GM19023 (cell line): ENCODE measurements around the gene OARD1.

Source experiments
- ATAC-seq: cut with Tn5 transposase; IDR thresholded peaks from one replicate; pipeline ENCODE4 v1.9.1; 2021; ENCODE audit warnings: mild to moderate bottlenecking, moderate library complexity; ENCODE audit not compliant: unreplicated experiment

OARD1 gene

DNA sequence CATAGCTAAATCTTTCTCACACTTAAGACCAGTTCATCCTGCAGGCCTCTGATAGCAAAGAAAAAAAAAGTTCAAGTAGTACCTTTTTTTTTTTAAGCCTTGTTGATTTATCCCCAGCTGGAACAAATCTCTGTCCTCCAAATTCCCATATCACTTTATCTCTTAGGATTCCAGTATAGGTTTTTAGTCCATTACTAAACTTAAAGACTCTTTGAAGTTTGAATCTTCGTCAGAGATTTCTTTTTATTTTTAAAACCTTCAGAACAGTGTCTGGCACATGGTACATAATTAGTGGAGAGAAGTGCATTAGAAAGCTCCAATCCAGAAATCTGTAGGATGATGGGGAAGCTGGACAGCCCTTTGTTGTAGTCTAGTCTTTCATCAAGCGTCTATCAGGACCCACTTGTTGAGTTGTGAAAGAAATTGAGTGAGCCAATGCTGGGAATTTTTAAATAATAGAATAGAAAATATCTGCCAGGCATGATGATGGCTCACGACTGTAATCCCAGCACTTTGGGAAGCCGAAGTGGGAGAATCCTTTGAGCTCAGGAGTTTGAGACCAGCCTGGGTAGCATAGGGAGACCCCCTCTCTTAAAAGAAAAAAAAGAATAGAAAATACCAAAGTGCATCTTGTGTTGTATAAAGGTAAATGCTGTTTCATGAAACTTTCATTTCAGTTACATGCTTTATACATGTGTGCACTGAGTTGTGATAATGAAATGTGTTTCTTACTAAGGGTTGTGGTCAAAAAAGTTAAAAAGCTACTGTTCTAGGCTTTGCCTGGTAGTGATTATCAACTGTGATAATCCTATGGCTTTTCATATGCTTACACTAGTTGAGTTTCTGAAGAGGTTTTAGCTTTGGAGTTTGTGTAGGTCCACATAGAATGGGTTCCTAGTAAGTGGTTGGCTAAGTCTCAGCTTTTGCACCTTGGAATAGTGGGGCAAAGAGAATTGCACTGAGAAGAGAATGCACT, 3.8 kb upstream of the OARD1 start:
- no peak for ATAC-seq

- no peak for ATAC-seq
These were observed 2.7 kb upstream of the OARD1 start for GRCh38 chr6:41074692-41075436.

DNA sequence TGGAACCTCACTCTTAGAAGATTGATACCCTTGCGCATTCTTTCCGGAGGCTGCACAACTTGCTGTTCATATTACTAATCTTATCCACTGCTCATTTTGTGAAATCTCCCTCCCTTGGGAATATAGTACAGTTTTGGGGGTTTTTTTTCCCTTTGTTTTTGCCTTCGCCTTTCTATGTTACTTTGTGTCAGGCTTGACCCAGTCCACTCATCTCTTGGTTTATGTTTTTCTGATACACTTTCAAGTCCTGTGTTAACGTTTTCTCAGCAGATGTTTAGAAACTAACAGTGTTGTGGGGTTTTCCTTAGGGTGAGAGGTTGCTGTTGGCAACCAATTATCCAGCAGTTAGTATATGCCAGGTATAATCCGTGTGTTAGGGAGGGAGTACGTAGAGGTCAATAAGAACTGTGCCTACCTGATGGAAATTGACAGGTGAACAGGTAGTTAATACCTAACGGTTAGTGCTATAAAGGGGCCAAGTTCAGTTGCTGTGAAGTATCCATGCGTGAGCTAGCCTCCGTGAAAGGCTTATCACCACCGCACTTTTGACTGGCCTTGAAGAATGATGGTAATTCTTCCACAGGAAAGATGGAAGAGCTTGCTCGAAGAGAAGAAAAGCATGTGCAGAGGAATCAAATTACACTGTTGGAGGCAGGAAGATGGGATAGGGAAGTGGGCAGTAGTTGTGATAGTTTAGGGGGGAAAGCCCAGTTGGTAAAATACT, 2.0 kb upstream of the OARD1 start:
- no peak for ATAC-seq

- peak; percentile 36 for ATAC-seq
These were observed 1.2 kb upstream of the OARD1 start for GRCh38 chr6:41073203-41073967.

DNA sequence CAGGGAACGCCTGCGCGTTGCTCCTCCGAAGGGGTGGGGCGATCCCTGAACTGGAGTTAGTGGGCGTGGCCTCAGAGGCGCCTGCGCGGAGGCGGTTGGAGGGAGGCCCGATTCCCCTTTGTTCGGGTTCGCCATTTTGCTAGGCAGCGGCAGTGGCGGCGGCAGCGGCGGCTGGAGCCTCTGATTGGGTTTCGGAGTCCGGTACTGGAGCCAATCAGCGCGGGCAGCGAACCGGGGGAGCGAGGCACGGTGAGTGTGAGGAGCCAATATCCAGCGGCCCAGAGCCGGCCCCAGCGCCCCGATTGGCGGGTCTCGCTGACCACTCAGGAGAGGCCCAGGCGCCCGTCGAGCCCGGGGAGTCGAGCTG, 663 bp upstream of the OARD1 start, which contains the start of gene NFYA:
TSS of gene NFYA (plus strand) at position 139 of the 367 bp plus-strand sequence. CDS start 6,116 bp downstream, outside the sequence.
- peak; percentile 61 for ATAC-seq

GRCh38 chr6:41071501-41071922, 644 bp downstream of the OARD1 start:
- no peak for ATAC-seq

DNA sequence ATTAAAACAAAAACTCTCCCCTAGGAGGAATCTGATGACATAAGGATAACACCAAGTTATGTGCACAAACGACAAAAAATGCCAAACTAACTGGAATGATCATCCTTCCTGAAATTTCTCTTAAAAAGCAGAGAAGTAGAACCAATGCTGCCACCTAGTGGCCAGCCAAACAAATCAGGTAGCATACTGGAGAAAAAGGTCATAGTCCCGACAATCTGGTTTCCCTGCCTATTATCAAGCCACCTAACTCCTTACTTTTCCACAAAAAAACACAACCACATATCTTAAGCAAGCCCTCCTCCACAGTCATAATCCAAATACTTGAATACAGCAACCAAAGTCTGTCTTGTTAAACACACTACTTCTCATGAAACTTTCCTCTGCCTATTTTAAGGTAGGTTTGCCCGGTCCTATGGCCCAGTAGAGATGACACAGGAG, 5.3 kb downstream of the OARD1 start:
- no peak for ATAC-seq

- no peak for ATAC-seq
These were observed 6.6 kb downstream of the OARD1 start for GRCh38 chr6:41065550-41066026.

DNA sequence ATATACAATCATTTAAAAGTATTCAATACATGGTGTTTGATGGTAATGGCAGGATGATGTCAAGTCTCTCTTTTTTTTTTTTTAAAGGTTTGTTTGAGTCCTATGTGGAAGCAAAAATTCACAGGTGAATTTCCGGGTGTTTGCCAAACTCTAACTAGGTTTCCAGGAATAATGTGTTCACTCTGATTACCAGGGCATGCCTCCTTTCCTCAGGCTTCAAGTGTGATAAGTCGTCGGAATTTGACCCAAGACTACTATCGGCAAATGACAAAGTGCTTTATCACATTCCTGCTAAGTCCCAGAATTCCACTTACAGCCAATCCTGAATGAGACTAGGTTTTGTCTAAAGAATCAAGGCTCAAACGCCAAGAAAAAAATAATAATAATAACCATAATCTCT, 7.3 kb downstream of the OARD1 start:
- ATAC-seq: no peak

DNA sequence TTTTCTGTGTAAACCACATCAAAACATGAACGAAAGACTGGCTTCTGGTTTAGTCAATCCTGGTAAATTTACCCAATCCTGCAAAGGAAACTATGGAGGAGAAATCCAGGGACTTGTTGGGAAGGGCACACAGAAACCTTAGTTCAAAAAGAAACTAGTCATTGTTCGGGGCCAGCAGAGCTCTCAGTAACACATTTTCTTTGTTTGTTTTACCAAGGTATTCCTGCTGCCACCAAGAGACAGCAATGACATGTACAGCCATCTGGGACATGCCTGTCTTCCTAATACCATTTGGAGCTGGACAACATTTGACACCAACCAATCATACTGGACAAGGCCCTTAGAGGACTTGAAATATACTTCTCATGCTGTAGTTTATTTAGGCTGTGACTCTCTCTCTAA, 8.3 kb downstream of the OARD1 start:
- no peak for ATAC-seq

DNA sequence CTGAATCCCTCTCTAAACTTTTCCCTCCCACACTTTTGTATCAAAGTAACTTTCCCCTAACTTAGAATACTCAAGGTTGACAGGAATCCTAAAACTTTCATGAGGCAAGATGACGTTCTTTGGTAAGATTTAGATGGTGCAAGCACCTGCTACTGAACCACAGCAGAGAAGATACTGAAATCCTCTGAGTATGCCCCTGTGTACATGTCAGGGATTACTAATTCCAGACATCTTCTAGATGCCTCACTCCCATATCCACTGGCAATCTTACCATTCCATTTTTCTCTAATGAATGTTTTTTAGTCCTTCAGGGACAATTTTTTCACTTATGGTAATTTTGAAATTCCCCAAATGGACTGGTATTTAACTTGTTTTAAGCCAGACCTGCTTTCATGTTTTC, 10.1 kb downstream of the OARD1 start:
- ATAC-seq: no peak

DNA sequence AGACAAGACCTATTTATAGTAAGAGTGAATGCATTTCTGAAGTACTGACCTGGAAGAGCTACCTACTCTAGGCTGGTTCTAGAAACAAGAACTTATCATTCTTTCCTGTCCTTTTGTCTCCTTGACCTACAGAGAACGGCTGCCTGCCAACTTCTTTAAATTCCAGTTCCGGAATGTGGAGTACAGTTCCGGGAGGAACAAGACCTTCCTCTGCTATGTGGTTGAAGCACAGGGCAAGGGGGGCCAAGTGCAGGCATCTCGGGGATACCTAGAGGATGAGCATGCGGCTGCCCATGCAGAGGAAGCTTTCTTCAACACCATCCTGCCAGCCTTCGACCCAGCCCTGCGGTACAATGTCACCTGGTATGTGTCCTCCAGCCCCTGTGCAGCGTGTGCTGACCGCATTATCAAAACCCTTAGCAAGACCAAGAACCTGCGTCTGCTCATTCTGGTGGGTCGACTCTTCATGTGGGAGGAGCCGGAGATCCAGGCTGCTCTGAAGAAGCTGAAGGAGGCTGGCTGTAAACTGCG, 10.9 kb downstream of the OARD1 start:
- ATAC-seq: no peak

DNA sequence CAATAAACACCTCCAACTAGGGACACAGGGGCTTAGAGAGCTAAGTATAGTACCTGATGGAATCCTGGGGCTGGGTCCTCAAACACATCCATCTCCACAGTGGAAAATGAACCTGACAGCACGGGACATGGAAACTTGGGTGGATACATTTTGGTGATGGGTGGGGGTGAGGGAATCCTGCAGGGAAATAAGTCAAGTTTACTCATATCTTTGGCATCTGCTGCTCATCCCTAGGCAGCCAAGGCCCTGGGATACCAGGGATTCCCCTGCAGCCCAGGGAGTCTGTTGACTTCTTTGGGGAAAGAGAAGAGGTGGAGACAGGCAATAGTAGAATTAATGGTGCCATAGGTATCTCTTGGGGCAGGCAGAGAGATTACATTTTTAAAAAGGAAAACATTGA, 12.6 kb downstream of the OARD1 start:
- no peak for ATAC-seq

DNA sequence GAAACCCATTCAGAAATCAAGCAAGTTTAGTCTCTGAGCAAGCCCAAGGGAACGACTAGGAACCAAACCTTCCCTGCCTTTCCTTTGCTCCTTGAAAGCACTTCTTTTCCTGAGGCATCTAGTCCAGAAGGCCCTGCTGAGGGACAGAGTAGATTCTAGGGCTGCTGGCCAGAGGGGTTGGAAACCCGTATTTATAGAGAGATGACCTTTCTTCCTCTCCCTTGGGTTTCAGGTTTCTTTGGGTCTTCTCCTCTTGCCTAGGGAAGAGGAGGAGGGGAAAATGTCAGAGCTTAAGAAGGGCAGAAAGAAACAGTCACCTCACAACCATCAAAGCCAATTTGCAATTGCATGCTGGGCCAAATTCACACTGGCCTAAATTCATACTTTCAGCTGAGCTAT, 13.4 kb downstream of the OARD1 start:
- ATAC-seq: no peak

GRCh38 chr6:41056768-41057490, 15.2 kb downstream of the OARD1 start:
- ATAC-seq: no peak

GRCh38 chr6:41055149-41055548, 17.0 kb downstream of the OARD1 start:
- ATAC-seq: no peak

- no peak for ATAC-seq
These were observed 17.6 kb downstream of the OARD1 start for GRCh38 chr6:41054511-41054910.

- no peak for ATAC-seq
These were observed 19.1 kb downstream of the OARD1 start, which contains the start of gene APOBEC2 for GRCh38 chr6:41053041-41053440. Gene APOBEC2 (plus strand): TSS chr6:41053202. CDS start chr6:41053348, 146 bp downstream.

GRCh38 chr6:41051873-41052272, 20.3 kb downstream of the OARD1 start:
- no peak for ATAC-seq
